Sigmoid colon (tissue), 4 donors: ENCODE data around the gene ABCB6.

Experiments used
- CTCF ChIP-seq, 4 experiments: fragments of 450-650 bp in 3 of 4; fragments of 200-600 bp in 1 of 4; IDR thresholded peaks; one replicate each; pipeline ENCODE4 v1.5.1; 2016 to 2019; ENCODE audit warnings: antibody characterized with exemption in 4 of 4, mild to moderate bottlenecking in 3 of 4, moderate library complexity in 2 of 4
- POLR2A ChIP-seq, 2 donors: fragments of 450-650 bp; IDR thresholded peaks; one replicate each; pipeline ENCODE4 v1.6.1; 2016; ENCODE audit warnings: antibody characterized with exemption in 2 of 2, mild to moderate bottlenecking in 2 of 2, moderate library complexity in 2 of 2
- POLR2AphosphoS5 ChIP-seq, 4 donors: sonication (generic); formaldehyde crosslinking; IDR thresholded peaks; one replicate each; pipeline ENCODE4 v1.6.1; 2017; ENCODE audit warnings: antibody characterized with exemption in 4 of 4

GRCh38 chr2:219261024-219261855 is 42.5 kb upstream of the ABCB6 start:
- no peak for TF ChIP-seq POLR2A (IDR thresholded peaks at IDR 0.05)
- TF ChIP-seq POLR2AphosphoS5 (IDR thresholded peaks at IDR 0.05): no peak
- no peak for TF ChIP-seq CTCF (IDR thresholded peaks at IDR 0.05)
